SU-DHL-6 (cell line): ENCODE results near the gene F12.

Experiments used
- H2AFZ ChIP-seq: fragments of 200-600 bp; sonication (generic); 2 replicates; pipeline ENCODE4 v1.6.1; 2014; ENCODE audit warnings: low read depth, mild to moderate bottlenecking, moderate library complexity, mixed read lengths, antibody characterized with exemption, low read length; ENCODE audit not compliant: severe bottlenecking
- H3F3A ChIP-seq: fragments of 200-600 bp; shearing (Covaris generic); 2 replicates; pipeline ENCODE4 v1.6.0; 2016; ENCODE audit warnings: antibody characterized with exemption, mild to moderate bottlenecking; ENCODE audit not compliant: insufficient read depth
- H3K27ac ChIP-seq: fragments of 200-600 bp; sonication (generic); 2 replicates; pipeline ENCODE4 v1.5.1; 2016; ENCODE audit warnings: low read depth, mild to moderate bottlenecking, low read length, moderate library complexity, mixed read lengths
- H3K27me3 ChIP-seq: fragments of 200-600 bp; sonication (generic), shearing (Covaris generic); 2 replicates; pipeline ENCODE4 v1.6.0; 2014; ENCODE audit warnings: mild to moderate bottlenecking, low read length
- H3K36me3 ChIP-seq: fragments of 200-600 bp; sonication (generic); 2 replicates; pipeline ENCODE4 v1.6.1; 2014; ENCODE audit warnings: mild to moderate bottlenecking, low read length, mixed read lengths
- H3K4me2 ChIP-seq: fragments of 300-600, 200-600 bp; shearing (Covaris generic), sonication (generic); 2 replicates; pipeline ENCODE4 v1.6.0; 2014; ENCODE audit warnings: low read length, low read depth, mild to moderate bottlenecking; ENCODE audit not compliant: poor library complexity, severe bottlenecking
- H3K4me3 ChIP-seq: fragments of 200-600 bp; sonication (generic); 2 replicates; pipeline ENCODE4 v1.5.1; 2014; ENCODE audit warnings: antibody characterized with exemption, low read length, mild to moderate bottlenecking, mixed read lengths; ENCODE audit not compliant: insufficient read depth, poor library complexity, severe bottlenecking
- H3K79me2 ChIP-seq: fragments of 200-600 bp; sonication (generic); 2 replicates; pipeline ENCODE4 v1.6.1; 2014; ENCODE audit warnings: mild to moderate bottlenecking, low read length, moderate library complexity; ENCODE audit not compliant: insufficient read depth
- H3K9ac ChIP-seq: fragments of 200-600 bp; sonication (generic); 2 replicates; pipeline ENCODE4 v1.7.0; 2014; ENCODE audit warnings: mild to moderate bottlenecking, low read length
- H3K9me2 ChIP-seq: fragments of 200-600 bp; sonication (generic); replicated peaks from 2 replicates; pipeline ENCODE4 v1.6.1; 2014; ENCODE audit warnings: low read length; ENCODE audit not compliant: insufficient read depth
- H3K9me3 ChIP-seq: fragments of 200-600 bp; sonication (generic); 2 replicates; pipeline ENCODE4 v1.6.1; 2014; ENCODE audit warnings: low read length, mixed read lengths; ENCODE audit not compliant: insufficient read depth
- H4K20me1 ChIP-seq: fragments of 200-600 bp; sonication (generic); 2 replicates; pipeline ENCODE4 v1.6.1; 2014; ENCODE audit warnings: low read depth, mild to moderate bottlenecking, antibody characterized with exemption, low read length, moderate library complexity, mixed read lengths
- EZH2phosphoT487 ChIP-seq: fragments of 200-600 bp; sonication (generic), shearing (Covaris generic); conservative IDR thresholded peaks from 2 replicates; pipeline ENCODE4 v1.6.1; 2018; ENCODE audit warnings: mild to moderate bottlenecking, antibody characterized with exemption, low read length, moderate library complexity, mixed read lengths
- TF ChIP-seq, protein P1 (sequence below): fragments of 200-600 bp; sonication (generic); IDR thresholded peaks from one replicate; pipeline ENCODE4 v1.5.1; 2017; ENCODE audit warnings: antibody characterized with exemption, mild to moderate bottlenecking, low read length, moderate library complexity; ENCODE audit not compliant: insufficient read depth, poor library complexity, severe bottlenecking

The F12 gene

DNA sequence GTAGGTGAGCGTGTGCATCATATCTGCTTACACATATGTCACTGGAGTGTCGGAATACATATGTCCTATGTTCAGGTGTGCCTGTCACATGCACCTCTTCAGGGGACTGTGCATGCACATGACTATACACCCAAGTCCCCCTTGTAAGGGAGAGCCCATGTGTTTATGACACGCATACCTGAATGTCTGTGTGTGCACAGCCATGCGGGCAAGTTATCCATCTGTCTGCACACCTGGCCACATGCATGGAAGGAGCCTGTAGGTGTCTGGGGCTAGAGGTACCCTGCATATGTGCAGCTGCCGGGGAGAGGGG lies 52.3 kb downstream of the F12 start:
- peak overlapping the region; percentile 89 for H3K4me2 ChIP-seq
- H3K9me3 ChIP-seq: no peaks in the 10 kb centered on the region
- peak overlapping the region; percentile 59 for H3K4me3 ChIP-seq
- no peaks in the 10 kb centered on the region for H3K9me2 ChIP-seq
- no peaks in the 10 kb centered on the region for H4K20me1 ChIP-seq
- no peak overlapping the region for H3K27ac ChIP-seq
- H3K36me3 ChIP-seq: no peaks in the 10 kb centered on the region
- H3F3A ChIP-seq: peaks cover 14% of the 10 kb centered on the region
- no peak for TF ChIP-seq EZH2phosphoT487
- no peaks in the 10 kb centered on the region for H3K27me3 ChIP-seq
- H3K9ac ChIP-seq: peak overlapping the region; percentile 66
- H3K79me2 ChIP-seq: no peaks in the 10 kb centered on the region
- H2AFZ ChIP-seq: no peak overlapping the region

DNA sequence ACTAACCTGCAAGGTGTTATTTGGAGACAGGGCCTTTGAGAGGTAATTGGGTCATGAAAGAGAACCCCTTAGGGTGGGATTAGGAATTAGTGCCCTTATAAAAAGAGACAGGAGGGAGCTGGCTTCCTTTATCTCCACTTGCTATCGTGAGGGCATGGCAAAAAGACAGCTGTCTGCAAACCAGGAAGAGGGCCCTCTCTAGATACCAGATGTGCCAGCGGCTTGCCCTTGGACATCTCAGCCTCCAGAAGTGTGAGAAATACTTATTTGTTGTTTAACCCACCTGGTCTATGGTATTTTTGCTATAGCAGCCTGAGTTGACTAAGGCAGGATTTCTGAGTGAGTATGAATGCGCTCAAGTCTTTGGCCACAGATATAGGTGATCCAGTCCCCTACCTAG lies 52.6 kb downstream of the F12 start:
- 0 out of 2 replicates have a peak overlapping the region, but pooled peaks have one; percentile 66 for H3K9ac ChIP-seq
- no peaks in the 10 kb centered on the region for H3K27me3 ChIP-seq

DNA sequence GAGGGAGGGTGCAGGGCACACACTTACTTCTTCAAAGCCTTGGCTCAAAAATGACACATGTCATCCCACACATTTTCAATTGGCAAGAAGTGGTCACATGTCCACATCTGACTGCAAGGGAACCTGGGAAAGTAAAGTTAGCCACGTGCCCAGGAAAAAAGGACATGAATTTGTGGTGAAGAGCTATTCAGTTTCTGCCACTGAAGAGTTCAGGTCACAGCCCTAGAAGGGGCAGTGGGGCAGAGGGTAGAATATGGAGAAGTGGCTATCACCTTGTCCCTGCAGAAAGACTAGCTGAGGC lies 53.5 kb downstream of the F12 start:
- Histone ChIP-seq H3K27ac (no peak overlapping the region), H3F3A (peaks cover 7% of the 10 kb centered on the region), H4K20me1 (no peaks in the 10 kb centered on the region; the same call in 1 of the 2 replicates), H3K79me2 (peaks cover 5% of the 10 kb centered on the region), H3K27me3 (no peaks in the 10 kb centered on the region), H3K9me2 (no peaks in the 10 kb centered on the region), H2AFZ (no peak overlapping the region), H3K9ac (no peak overlapping the region), H3K4me2 (no peak overlapping the region), H3K9me3 (no peaks in the 10 kb centered on the region), H3K4me3 (no peak overlapping the region), H3K36me3 (no peaks in the 10 kb centered on the region)
- no peak for TF ChIP-seq EZH2phosphoT487
- TF ChIP-seq, protein P1, sequence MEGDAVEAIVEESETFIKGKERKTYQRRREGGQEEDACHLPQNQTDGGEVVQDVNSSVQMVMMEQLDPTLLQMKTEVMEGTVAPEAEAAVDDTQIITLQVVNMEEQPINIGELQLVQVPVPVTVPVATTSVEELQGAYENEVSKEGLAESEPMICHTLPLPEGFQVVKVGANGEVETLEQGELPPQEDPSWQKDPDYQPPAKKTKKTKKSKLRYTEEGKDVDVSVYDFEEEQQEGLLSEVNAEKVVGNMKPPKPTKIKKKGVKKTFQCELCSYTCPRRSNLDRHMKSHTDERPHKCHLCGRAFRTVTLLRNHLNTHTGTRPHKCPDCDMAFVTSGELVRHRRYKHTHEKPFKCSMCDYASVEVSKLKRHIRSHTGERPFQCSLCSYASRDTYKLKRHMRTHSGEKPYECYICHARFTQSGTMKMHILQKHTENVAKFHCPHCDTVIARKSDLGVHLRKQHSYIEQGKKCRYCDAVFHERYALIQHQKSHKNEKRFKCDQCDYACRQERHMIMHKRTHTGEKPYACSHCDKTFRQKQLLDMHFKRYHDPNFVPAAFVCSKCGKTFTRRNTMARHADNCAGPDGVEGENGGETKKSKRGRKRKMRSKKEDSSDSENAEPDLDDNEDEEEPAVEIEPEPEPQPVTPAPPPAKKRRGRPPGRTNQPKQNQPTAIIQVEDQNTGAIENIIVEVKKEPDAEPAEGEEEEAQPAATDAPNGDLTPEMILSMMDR: no peak

More for the DNA sequence above, 52.6 kb downstream of the F12 start:
- no peaks in the 10 kb centered on the region for H3K36me3 ChIP-seq
- no peaks in the 10 kb centered on the region for H3K9me3 ChIP-seq
- peaks cover 10% of the 10 kb centered on the region for H3F3A ChIP-seq
- H3K79me2 ChIP-seq: no peaks in the 10 kb centered on the region
- peak overlapping the region; percentile 89 for H3K4me2 ChIP-seq
- H2AFZ ChIP-seq: no peak overlapping the region
- H3K4me3 ChIP-seq: no peak overlapping the region
- H4K20me1 ChIP-seq: no peaks in the 10 kb centered on the region
- H3K27ac ChIP-seq: no peak overlapping the region
- TF ChIP-seq, protein P1: no peak
- no peak for TF ChIP-seq EZH2phosphoT487
- no peaks in the 10 kb centered on the region for H3K9me2 ChIP-seq

GRCh38 chr5:177355162-177355867 lies 54.0 kb downstream of the F12 start:
- Histone ChIP-seq H3K27me3 (no peaks in the 10 kb centered on the region), H2AFZ (no peak overlapping the region), H3K79me2 (peaks cover 10% of the 10 kb centered on the region), H3F3A (peaks cover 7% of the 10 kb centered on the region), H3K4me2 (no peak overlapping the region), H3K9me2 (no peaks in the 10 kb centered on the region), H3K9ac (no peak overlapping the region), H3K4me3 (no peak overlapping the region), H4K20me1 (no peaks in the 10 kb centered on the region; the same call in 1 of the 2 replicates), H3K27ac (no peak overlapping the region), H3K36me3 (no peaks in the 10 kb centered on the region), H3K9me3 (no peaks in the 10 kb centered on the region)
- no peak for TF ChIP-seq EZH2phosphoT487
- TF ChIP-seq, protein P1: no peak
